HG03066 (cell line): ENCODE data around the gene PER2.

ENCODE experiments used
- ATAC-seq: cut with Tn5 transposase; IDR thresholded peaks from one replicate; pipeline ENCODE4 v1.9.1; 2021; ENCODE audit warnings: low read depth; ENCODE audit not compliant: unreplicated experiment

Gene PER2

DNA sequence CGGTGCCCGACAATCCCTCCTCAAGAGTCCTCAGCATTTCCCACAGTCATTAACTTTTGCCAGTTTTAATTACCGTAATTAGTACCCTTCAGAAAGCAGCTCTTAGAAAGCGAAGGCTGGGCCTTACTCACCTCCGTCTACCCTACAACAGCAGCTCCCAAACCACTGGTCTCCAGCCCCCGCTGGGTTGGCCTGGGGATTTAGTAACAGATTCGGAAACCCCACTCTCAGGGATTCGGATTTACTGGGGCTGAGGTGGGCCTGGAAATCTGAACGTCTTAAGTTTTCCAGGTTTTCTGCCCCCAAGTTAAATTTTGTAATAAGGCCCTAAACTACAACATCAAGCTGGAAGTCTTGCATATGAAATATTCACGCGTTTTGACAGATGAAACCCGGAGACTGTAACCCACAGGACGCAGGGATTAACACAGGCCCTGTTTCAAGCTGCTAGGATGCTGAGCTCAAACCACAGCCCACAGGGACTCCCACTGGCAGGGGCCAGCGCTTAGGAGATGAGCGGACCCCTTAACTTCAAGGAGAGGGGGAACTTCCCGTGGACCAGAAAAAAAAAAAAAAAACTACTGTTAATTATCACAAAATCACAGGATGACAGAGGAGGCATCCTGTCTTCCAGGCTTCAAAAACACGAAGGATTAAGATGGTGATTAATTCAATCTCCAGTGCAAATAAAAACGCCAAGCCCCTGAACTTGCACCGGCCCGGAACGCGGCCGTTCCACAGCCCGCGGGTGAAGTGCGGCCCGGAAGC is 85.9 kb downstream of the PER2 start:
- no peak for ATAC-seq
